ENCODE measurements around the gene DEK. TPM values are rescaled to one million over a fixed set of nuclear protein-coding genes. Genes with fewer than 3 reads are reported as not detected.
A peak's percentile ranks its signal among the peaks of the same experiment; 100 is the strongest.
"Not testable (repeated sequence)": the region's sequence is repeated elsewhere in the genome, so short reads cannot be mapped to it uniquely, and the experiment has no call there.

The DEK gene, protein sequence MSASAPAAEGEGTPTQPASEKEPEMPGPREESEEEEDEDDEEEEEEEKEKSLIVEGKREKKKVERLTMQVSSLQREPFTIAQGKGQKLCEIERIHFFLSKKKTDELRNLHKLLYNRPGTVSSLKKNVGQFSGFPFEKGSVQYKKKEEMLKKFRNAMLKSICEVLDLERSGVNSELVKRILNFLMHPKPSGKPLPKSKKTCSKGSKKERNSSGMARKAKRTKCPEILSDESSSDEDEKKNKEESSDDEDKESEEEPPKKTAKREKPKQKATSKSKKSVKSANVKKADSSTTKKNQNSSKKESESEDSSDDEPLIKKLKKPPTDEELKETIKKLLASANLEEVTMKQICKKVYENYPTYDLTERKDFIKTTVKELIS
- 64.9 TPM for total RNA-seq
- long read RNA-seq, transcript DEK-202 (11 exons, 3,427 nt): major isoform, 135 of 167 reads
- long read RNA-seq, partial matches to known transcripts: 12 of 167 reads
- long read RNA-seq, other reads (novel, unspliced or antisense): 18 of 167 reads

DNA sequence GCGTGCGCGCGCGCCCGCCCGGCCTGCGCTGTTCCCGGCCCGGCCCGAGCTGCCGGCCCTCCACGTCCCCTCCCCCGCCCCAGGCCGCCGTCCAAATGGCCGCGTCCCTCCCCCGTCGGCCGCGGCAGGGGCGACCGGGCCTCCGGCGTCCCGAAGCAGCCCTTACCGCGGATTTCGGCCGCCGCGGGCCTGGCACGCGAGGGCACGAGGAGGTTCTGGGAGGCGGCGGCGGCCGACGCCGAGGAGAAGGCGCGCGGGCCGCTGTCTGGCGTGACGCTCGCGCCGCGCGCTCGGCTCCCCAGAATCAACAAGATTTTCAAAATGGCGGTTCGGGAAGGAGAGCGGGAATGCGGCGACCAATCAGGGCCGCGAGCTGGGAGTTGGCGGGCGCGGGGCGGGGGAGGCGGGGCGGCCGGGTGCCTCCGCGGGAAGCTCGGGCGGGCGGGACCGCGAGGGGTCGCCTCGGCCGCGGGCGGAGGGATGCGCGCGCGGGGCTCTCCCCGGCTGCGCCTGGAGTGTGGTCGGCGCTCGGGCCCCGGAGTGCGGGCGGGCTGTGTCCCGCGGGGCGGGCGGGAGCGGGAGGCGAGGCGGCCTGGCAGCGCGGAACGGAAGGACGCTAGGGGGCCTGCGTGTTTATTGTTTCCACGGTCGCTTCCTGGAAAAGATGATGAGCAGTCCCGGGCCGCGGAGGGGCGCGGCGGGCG, at the start of gene DEK:
Gene DEK (minus strand): TSS at position 312 of the 704 bp plus-strand sequence. CDS start 543 bp downstream, outside the sequence.
- Histone ChIP-seq H3K27ac (peak within 1 kb of the TSS; percentile 90), H3K9me3 (no peaks in the 10 kb centered on the region), H3K4me1 (peaks cover 15% of the 10 kb centered on the region), H3K36me3 (no peaks in the 10 kb centered on the region), H3K27me3 (no peaks in the 10 kb centered on the region), H3K4me3 (peak within 1 kb of the TSS; percentile 90)
- peak; percentile 91 for ATAC-seq
- TF ChIP-seq, protein P1, sequence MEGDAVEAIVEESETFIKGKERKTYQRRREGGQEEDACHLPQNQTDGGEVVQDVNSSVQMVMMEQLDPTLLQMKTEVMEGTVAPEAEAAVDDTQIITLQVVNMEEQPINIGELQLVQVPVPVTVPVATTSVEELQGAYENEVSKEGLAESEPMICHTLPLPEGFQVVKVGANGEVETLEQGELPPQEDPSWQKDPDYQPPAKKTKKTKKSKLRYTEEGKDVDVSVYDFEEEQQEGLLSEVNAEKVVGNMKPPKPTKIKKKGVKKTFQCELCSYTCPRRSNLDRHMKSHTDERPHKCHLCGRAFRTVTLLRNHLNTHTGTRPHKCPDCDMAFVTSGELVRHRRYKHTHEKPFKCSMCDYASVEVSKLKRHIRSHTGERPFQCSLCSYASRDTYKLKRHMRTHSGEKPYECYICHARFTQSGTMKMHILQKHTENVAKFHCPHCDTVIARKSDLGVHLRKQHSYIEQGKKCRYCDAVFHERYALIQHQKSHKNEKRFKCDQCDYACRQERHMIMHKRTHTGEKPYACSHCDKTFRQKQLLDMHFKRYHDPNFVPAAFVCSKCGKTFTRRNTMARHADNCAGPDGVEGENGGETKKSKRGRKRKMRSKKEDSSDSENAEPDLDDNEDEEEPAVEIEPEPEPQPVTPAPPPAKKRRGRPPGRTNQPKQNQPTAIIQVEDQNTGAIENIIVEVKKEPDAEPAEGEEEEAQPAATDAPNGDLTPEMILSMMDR (IDR thresholded peaks at IDR 0.05): peak; percentile 52
- DNase-seq: peak; percentile 92
- intact Hi-C loops (cut with DNase I): no loop called here

DNA sequence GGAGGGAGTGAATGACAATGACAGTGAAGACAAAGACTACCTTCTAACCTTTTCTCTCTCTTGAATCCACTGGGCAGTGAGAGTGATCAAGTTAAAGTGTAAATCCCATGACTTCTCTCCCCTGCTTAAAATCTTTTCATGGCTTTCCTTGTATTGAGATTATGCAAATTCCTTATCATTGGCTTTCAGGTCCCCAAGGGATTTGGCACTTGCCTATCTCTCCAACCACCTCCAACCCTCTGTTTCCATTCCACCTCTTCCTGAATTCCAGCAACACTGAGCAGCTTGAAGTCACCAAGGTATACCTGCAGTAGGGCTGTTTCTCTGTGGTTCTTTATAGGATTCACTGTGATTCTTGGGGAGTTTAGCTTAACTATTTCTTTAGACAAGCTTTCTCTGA, 48.0 kb upstream of the DEK start:
- DNase-seq (no peak), ATAC-seq (no peak)
- Histone ChIP-seq H3K27ac (no peak overlapping the region), H3K36me3 (no peaks in the 10 kb centered on the region), H3K4me3 (no peak overlapping the region), H3K4me1 (no peaks in the 10 kb centered on the region), H3K9me3 (no peaks in the 10 kb centered on the region), H3K27me3 (no peaks in the 10 kb centered on the region)
- intact Hi-C loops (cut with DNase I): no loop called here
- TF ChIP-seq, protein P1 (IDR thresholded peaks at IDR 0.05): no peak

DNA sequence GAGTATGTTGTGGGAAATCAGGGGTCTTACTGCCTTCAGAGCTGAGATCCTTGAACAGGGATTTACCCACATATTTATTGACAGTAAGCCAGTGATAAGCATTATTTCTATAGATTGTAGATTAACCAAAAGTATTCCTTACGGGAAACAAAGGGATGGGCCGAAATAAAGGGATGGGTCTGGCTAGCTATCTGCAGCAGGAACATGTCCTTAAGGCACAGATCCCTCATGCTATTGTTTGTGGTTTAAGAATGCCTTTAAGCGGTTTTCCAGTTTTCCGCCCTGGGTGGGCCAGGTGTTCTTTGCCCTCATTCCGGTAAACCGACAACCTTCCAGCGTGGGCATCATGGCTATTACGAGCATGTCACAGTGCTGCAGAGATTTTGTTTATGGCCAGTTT, 45.7 kb upstream of the DEK start:
- H3K9me3 ChIP-seq; H3K4me3 ChIP-seq; H3K36me3 ChIP-seq; H3K4me1 ChIP-seq; H3K27me3 ChIP-seq; H3K27ac ChIP-seq; intact Hi-C loops (cut with DNase I); ATAC-seq; DNase-seq: not testable (repeated sequence)

DNA sequence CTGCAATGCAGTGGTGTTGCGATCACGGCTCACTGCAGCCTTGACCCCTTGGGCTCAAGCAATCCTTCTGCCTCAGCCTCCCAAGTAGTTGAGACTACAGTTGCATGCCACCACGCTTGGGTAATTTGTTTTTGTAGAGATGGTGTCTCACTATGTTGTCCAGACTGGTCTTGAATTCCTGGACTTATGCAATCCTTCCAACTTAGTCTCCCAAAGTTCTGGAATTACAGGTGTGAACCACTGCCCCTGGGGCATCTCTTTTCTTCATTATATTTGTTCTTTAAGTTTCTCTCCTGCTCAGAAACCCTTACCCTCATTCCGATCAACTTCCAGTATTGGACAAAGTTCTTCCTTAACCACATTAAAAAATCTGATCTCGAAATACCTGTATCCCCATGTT, 44.7 kb upstream of the DEK start:
- Histone ChIP-seq H3K27ac (no peak overlapping the region), H3K36me3 (no peaks in the 10 kb centered on the region), H3K4me1 (no peaks in the 10 kb centered on the region), H3K4me3 (no peak overlapping the region), H3K9me3 (no peaks in the 10 kb centered on the region), H3K27me3 (no peaks in the 10 kb centered on the region)
- TF ChIP-seq, protein P1 (IDR thresholded peaks at IDR 0.05): no peak
- DNase-seq: no peak
- no peak for ATAC-seq
- intact Hi-C loops (cut with DNase I): no loop called here

DNA sequence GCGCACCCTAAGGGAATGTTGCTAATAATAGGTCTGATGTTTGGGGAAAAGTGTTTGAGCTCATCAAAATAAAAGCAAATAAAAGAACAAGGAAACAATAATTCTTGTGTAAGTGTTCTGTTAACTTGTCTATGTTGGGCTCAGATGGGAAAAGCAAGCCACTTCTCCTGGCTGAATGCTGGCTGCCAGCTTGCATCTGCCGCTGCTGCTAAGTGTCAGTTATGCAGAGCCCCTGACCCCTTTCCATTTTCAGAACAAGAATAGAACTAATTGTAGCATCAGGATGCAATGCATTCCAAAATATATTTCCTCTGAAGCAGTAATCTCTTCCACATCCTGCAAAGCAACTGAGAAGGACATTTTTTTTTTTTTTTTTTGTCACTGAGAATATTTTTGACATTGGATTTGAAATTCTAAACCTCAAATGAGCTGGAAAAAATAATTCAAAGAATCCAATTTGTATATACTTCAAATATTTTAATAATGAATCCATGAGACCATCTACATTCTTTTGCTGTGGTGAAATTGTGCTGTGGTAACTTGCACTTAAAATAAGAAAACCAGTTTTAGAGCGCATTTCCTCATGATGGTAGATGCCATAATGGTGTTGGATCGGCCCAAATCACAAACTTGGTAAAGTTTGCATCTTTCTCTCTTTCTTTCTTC, 43.9 kb upstream of the DEK start:
- Histone ChIP-seq H3K4me3 (no peak overlapping the region), H3K27me3 (no peaks in the 10 kb centered on the region), H3K36me3 (no peaks in the 10 kb centered on the region), H3K4me1 (no peaks in the 10 kb centered on the region), H3K9me3 (no peaks in the 10 kb centered on the region), H3K27ac (no peak overlapping the region)
- TF ChIP-seq, protein P1 (IDR thresholded peaks at IDR 0.05): no peak
- DNase-seq (no peak), ATAC-seq (no peak)
- intact Hi-C loops (cut with DNase I): no loop called here
